Measurements from ENCODE around the gene KCNQ1.

Gene KCNQ1

DNA sequence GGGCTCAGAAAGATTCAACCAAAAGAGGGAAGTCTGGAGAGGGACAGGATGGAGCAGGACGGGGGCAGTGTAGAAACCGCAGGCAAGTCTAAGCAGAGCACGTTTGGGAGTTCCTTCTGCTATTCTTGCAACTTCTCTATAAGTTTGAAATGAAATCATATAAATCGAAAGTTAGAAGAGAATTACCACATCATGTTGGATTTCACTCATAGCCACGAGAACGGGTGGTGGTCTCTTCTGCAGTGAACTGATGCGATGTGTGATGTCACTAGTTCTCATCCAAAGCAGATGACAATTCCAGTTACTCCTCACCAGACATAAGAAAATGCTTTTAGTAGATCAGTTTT is 36.0 kb downstream of the KCNQ1 start:
- H4K20me1 ChIP-seq (ENCODE audit: low read depth, low read length) = no peaks in the 10 kb centered on the region
- H3F3A ChIP-seq (ENCODE audit: insufficient read depth) = no peaks in the 10 kb centered on the region
- no peaks in the 10 kb centered on the region for H3K27me3 ChIP-seq (ENCODE audit: low read length)
- H3K9ac ChIP-seq (ENCODE audit: low read length) = no peak overlapping the region
- no peak overlapping the region for H2AFZ ChIP-seq (ENCODE audit: low read depth, low read length, severe bottlenecking)
- H3K4me3 ChIP-seq (ENCODE audit: insufficient read depth, low read length, poor library complexity, severe bottlenecking) = no peak overlapping the region
- TF ChIP-seq EZH2phosphoT487 (conservative IDR thresholded peaks at IDR 0.05; ENCODE audit: low read length) = no peak
- TF ChIP-seq, protein P1, sequence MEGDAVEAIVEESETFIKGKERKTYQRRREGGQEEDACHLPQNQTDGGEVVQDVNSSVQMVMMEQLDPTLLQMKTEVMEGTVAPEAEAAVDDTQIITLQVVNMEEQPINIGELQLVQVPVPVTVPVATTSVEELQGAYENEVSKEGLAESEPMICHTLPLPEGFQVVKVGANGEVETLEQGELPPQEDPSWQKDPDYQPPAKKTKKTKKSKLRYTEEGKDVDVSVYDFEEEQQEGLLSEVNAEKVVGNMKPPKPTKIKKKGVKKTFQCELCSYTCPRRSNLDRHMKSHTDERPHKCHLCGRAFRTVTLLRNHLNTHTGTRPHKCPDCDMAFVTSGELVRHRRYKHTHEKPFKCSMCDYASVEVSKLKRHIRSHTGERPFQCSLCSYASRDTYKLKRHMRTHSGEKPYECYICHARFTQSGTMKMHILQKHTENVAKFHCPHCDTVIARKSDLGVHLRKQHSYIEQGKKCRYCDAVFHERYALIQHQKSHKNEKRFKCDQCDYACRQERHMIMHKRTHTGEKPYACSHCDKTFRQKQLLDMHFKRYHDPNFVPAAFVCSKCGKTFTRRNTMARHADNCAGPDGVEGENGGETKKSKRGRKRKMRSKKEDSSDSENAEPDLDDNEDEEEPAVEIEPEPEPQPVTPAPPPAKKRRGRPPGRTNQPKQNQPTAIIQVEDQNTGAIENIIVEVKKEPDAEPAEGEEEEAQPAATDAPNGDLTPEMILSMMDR (IDR thresholded peaks at IDR 0.05; ENCODE audit: insufficient read depth, low read length, poor library complexity, severe bottlenecking) = no peak
- no peaks in the 10 kb centered on the region for H3K79me2 ChIP-seq (ENCODE audit: insufficient read depth, low read length)
- H3K9me2 ChIP-seq (replicated peaks; ENCODE audit: insufficient read depth, low read length) = no peaks in the 10 kb centered on the region
- peaks cover 25% of the 10 kb centered on the region for H3K9me3 ChIP-seq (ENCODE audit: insufficient read depth, low read length)
- H3K36me3 ChIP-seq (ENCODE audit: low read length) = no peaks in the 10 kb centered on the region
- no peak overlapping the region for H3K4me2 ChIP-seq (ENCODE audit: low read depth, low read length, poor library complexity, severe bottlenecking)
- no peak overlapping the region for H3K27ac ChIP-seq (ENCODE audit: low read depth, low read length)

DNA sequence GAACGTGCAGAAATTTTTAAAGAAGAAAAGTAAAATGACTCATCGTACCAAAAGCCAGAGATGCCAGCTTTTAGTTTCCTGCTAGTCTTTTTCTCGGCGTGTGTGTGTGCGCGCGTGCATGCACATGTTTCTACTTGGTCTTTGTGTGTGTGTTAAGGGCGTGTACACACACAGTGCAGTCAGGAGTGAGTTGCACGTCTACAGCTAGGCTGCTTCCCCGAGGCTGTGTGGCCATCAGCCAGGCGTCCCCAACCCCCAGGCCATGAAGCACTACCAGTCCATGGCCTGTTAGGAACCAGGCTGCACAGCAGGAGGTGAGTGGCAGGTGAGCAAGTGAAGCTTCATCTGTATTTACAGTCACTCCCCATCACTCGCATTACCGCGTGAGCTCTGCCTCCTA is 36.4 kb downstream of the KCNQ1 start:
- Histone ChIP-seq H3K9me2 (replicated peaks; ENCODE audit: insufficient read depth, low read length) (no peaks in the 10 kb centered on the region), H3K27me3 (ENCODE audit: low read length) (no peaks in the 10 kb centered on the region), H3K4me2 (ENCODE audit: low read depth, low read length, poor library complexity, severe bottlenecking) (no peak overlapping the region), H3K36me3 (ENCODE audit: low read length) (no peaks in the 10 kb centered on the region), H3K9me3 (ENCODE audit: insufficient read depth, low read length) (peaks cover 25% of the 10 kb centered on the region), H3K27ac (ENCODE audit: low read depth, low read length) (no peak overlapping the region), H3K79me2 (ENCODE audit: insufficient read depth, low read length) (no peaks in the 10 kb centered on the region), H3K9ac (ENCODE audit: low read length) (no peak overlapping the region), H2AFZ (ENCODE audit: low read depth, low read length, severe bottlenecking) (no peak overlapping the region), H3F3A (ENCODE audit: insufficient read depth) (no peaks in the 10 kb centered on the region), H4K20me1 (ENCODE audit: low read depth, low read length) (no peaks in the 10 kb centered on the region), H3K4me3 (ENCODE audit: insufficient read depth, low read length, poor library complexity, severe bottlenecking) (no peak overlapping the region)
- TF ChIP-seq, protein P1 (IDR thresholded peaks at IDR 0.05; ENCODE audit: insufficient read depth, low read length, poor library complexity, severe bottlenecking) = no peak

DNA sequence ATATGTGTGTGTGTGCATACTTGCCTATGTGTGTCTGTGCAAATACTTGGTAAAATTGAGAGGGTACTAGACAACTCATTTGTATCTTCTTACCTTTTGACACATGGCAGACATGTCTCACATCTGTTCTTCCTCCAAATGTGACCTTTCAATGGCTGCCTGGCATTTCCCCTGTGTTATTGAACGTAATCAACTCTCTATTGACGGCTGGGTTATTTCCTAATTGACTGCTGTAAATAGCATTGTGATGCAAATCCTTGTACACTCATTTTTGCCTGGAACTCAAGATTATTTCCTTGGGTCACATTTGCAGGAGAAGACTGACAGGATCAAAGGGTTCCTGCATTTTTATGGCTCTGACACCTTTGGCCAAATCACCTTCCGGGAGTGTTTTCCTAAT is 37.4 kb downstream of the KCNQ1 start:
- Histone ChIP-seq H3K27ac (ENCODE audit: low read depth, low read length) (no peak overlapping the region), H3K4me3 (ENCODE audit: insufficient read depth, low read length, poor library complexity, severe bottlenecking) (no peak overlapping the region), H3K27me3 (ENCODE audit: low read length) (no peaks in the 10 kb centered on the region), H3K36me3 (ENCODE audit: low read length) (no peaks in the 10 kb centered on the region), H2AFZ (ENCODE audit: low read depth, low read length, severe bottlenecking) (no peak overlapping the region), H3K9me3 (ENCODE audit: insufficient read depth, low read length) (peaks cover 28% of the 10 kb centered on the region), H3K4me2 (ENCODE audit: low read depth, low read length, poor library complexity, severe bottlenecking) (no peak overlapping the region), H3K9ac (ENCODE audit: low read length) (no peak overlapping the region), H3F3A (ENCODE audit: insufficient read depth) (no peaks in the 10 kb centered on the region), H3K79me2 (ENCODE audit: insufficient read depth, low read length) (no peaks in the 10 kb centered on the region), H4K20me1 (ENCODE audit: low read depth, low read length) (no peaks in the 10 kb centered on the region), H3K9me2 (replicated peaks; ENCODE audit: insufficient read depth, low read length) (no peaks in the 10 kb centered on the region)
- TF ChIP-seq EZH2phosphoT487 (conservative IDR thresholded peaks at IDR 0.05; ENCODE audit: low read length) = no peak
- TF ChIP-seq, protein P1 (IDR thresholded peaks at IDR 0.05; ENCODE audit: insufficient read depth, low read length, poor library complexity, severe bottlenecking) = no peak

DNA sequence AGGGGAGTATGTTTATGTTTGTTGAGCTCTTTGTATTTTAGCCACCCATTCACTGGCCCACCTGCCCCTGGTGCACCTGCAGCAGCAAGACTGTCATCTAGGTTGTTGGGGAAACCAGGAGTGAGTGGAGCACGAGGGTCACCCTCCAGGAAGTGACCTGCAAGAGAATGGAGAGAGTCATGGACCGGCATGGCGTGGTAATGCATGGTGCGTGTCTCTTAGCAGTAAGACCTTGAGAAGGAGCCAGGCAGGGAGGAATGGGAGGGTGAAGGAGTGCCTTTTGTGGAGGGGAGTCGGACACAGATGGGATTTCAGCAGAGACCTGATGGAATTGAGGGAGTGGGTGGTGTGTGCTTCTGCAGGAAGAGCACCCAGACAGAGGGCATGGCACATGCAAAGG is 37.9 kb downstream of the KCNQ1 start:
- Histone ChIP-seq H3K36me3 (ENCODE audit: low read length) (peaks cover under 1% of the 10 kb centered on the region; the same call in 1 of the 2 replicates), H2AFZ (ENCODE audit: low read depth, low read length, severe bottlenecking) (no peak overlapping the region), H3K9me3 (ENCODE audit: insufficient read depth, low read length) (peaks cover 31% of the 10 kb centered on the region), H3K27ac (ENCODE audit: low read depth, low read length) (no peak overlapping the region), H3K9me2 (replicated peaks; ENCODE audit: insufficient read depth, low read length) (no peaks in the 10 kb centered on the region), H3K79me2 (ENCODE audit: insufficient read depth, low read length) (no peaks in the 10 kb centered on the region), H3K4me2 (ENCODE audit: low read depth, low read length, poor library complexity, severe bottlenecking) (no peak overlapping the region), H3K9ac (ENCODE audit: low read length) (no peak overlapping the region), H3F3A (ENCODE audit: insufficient read depth) (no peaks in the 10 kb centered on the region), H3K27me3 (ENCODE audit: low read length) (no peaks in the 10 kb centered on the region), H4K20me1 (ENCODE audit: low read depth, low read length) (no peaks in the 10 kb centered on the region), H3K4me3 (ENCODE audit: insufficient read depth, low read length, poor library complexity, severe bottlenecking) (no peak overlapping the region)
- no peak for TF ChIP-seq EZH2phosphoT487 (conservative IDR thresholded peaks at IDR 0.05; ENCODE audit: low read length)
- TF ChIP-seq, protein P1 (IDR thresholded peaks at IDR 0.05; ENCODE audit: insufficient read depth, low read length, poor library complexity, severe bottlenecking) = no peak
